LHCN-M2 (cell line): Measurements from ENCODE around the gene KLF11. TPM values are rescaled to one million over a fixed set of nuclear protein-coding genes. Genes with fewer than 3 reads are reported as not detected.
"Not testable (repeated sequence)": the region's sequence is repeated elsewhere in the genome, so short reads cannot be mapped to it uniquely, and the experiment has no call there.

Source experiments
- DNase-seq: peaks from one replicate; pipeline ENCODE4 v3.0.0-alpha.2; 2012; ENCODE audit warnings: low read depth
- total RNA-seq: library from RNA; depleted of rRNA; stranded (reverse); fragments of >200 nt; gene quantifications from 2 replicates; pipeline ENCODE4 v1.2.3, GENCODE V29; 2014

KLF11 gene
- total RNA-seq, 1 experiment from 2014 or later, result 3.1 TPM

DNA sequence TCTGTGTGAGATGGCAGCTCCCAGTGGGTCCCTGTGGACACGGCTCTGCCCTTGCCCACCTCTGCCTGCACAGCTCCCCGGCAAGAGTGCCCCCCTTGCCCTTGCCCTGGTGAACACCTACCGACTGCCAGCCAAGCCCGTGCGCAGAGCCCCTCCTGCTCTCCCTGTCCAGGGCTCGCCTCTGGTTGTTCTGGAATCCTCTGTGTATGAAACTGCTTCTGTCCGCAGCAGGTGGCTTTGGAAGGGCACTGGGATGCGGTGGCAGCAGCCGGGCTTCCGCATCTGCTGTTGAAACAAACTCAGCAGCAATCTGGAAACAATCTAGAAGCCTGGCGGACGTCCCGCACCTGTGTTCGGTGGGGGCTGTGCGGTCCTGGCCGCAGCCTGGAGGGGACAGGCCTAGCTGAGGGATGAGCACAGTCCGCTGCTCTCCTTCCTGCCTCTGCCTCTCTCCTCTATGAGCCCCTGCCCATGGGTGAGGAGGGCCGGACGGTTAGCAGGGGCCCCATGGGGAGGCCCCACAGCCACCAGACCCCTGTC, 34.0 kb upstream of the KLF11 start:
- no peak for DNase-seq

DNA sequence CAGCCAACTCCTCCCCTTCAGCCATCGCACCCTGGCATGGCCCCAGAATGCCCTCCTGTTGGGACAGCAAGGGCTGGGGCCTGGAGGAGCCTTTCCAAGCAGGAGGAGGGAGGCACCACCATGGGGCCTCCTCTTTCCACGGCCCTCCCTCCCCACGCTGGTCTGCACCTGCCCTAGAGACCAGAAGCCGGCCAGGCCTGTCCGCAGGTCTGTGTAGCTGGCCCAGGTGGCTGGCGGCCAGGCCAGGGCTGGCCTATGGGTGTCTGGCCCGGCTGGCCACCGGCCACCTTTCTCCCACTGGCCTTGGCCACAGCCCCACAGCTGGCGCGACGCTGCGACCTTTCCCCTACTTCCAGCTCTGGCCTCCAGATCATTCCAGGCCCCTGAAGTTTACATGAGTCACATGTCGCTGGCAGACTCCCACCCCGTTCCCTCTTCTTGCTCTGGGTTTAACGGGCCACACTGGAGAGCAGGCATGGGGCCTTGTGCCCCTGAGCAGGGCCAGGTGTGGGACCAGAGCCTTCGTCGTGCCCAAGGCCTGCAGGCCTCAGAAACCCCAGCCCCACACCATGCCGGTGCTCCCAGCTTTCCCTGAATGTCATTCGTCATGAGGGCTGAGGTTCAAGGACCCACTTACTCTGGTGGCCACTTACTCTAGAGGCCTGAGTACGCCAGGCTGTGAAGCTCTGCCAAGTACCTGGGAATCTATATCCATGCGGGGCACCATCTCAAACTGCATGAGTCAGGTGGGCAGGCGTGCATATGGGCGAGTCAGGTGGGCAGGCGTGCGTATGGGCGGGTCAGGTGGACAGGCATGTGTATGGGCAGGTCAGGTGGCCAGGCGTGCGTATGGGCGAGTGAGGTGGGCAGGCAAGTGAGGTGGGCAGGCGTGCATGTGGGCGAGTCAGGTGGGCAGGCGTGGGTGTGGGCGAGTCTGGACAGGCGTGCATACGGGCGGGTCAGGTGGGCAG, 33.3 kb upstream of the KLF11 start:
- peak; percentile 20 for DNase-seq

- DNase-seq, result not testable (repeated sequence)
Observed at GRCh38 chr2:10010861-10011605, 32.3 kb upstream of the KLF11 start.

GRCh38 chr2:10011606-10012325, 31.6 kb upstream of the KLF11 start:
- DNase-seq, result not testable (repeated sequence)

DNA sequence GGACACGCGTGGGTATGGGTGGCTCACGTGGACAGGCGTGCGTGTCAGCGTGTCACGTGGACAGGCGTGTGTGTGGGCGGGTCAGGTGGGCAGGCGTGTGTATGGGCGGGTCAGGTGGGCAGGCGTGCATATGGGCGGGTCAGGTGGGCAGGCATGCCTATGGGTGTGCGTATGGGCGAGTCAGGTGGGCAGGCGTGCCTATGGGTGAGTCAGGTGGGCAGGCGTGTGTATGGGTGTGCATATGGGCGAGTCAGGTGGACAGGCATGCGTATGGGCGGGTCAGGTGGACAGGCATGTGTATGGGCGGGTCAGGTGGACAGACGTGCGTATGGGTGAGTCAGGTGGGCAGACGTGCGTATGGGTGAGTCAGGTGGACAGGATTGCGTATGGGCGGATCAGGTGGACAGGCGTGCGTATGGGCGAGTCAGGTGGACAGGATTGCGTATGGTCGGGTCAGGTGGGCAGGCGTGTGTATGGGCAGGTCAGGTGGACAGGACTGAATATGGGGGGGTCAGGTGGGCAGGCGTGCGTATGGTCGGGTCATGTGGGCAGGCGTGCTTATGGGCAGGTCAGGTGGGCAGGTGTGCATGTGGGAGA, 30.9 kb upstream of the KLF11 start:
- DNase-seq, result not testable (repeated sequence)

GRCh38 chr2:10012963-10013461, 30.3 kb upstream of the KLF11 start:
- DNase-seq, result no peak

GRCh38 chr2:10013651-10014417, 29.5 kb upstream of the KLF11 start:
- not testable (repeated sequence) for DNase-seq

- DNase-seq, result no peak
Observed at GRCh38 chr2:10014418-10015190, 28.7 kb upstream of the KLF11 start.

DNA sequence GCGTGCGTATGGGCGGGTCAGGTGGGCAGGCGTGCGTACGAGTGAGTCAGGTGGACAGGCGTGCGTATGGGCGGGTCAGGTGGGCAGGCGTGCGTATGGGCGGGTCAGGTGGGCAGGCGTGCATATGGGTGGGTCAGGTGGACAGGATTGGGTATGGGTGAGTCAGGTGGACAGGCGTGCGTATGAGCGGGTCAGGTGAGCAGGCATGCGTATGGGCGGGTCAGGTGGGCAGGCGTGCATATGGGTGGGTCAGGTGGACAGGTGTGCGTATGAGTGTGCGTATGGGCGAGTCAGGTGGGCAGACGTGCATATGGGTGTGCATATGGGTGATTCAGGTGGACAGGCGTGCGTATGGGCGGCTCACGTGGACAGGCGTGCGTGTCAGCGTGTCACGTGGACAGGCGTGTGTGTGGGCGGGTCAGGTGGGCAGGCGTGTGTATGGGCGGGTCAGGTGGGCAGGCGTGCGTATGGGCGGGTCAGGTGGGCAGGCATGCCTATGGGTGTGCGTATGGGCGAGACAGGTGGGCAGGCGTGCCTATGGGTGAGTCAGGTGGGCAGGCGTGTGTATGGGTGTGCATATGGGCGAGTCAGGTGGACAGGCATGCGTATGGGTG, 27.9 kb upstream of the KLF11 start:
- DNase-seq, result not testable (repeated sequence)

DNA sequence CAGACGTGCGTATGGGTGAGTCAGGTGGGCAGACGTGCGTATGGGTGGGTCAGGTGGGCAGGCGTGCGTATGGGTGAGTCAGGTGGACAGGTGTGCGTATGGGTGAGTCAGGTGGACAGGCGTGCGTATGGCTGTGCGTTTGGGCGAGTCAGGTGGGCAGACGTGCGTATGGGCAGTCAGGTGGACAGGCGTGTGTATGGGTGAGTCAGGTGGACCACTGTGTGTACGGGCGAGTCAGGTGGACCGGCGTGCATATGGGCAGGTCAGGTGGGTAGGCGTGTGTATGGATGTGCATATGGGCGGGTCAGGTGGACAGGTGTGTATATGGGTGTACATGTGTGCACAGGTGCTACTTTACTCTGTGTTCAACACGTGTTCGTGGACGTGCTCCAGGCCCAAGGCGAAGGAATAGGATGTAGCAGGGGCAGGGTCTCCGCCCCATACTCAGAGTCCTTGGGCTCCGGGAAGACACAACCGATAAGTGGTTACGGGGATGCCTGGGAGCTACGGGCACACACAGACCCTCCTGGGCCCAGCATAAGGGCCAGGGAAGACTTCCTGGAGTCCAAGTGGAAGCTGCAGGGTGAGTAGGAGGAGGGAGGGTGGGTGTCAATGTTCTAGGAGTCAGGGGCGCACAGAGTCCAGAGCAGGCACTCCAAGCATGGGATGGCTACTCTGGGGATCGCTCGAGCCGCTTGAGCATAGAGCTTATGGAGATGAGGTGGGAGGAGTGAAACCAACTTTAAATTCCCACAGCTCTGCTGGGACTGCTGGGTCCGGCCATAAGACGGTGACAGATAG, 27.1 kb upstream of the KLF11 start:
- no peak for DNase-seq

- no peak for DNase-seq
Observed at GRCh38 chr2:10016802-10017258, 26.5 kb upstream of the KLF11 start.

- DNase-seq, result no peak
Observed at GRCh38 chr2:10017313-10017941, 25.9 kb upstream of the KLF11 start.

GRCh38 chr2:10019174-10019573, 24.2 kb upstream of the KLF11 start:
- DNase-seq, result peak; percentile 6

- DNase-seq, result no peak
Observed at GRCh38 chr2:10019602-10020400, 23.5 kb upstream of the KLF11 start.

GRCh38 chr2:10022041-10022421, 21.3 kb upstream of the KLF11 start:
- no peak for DNase-seq

DNA sequence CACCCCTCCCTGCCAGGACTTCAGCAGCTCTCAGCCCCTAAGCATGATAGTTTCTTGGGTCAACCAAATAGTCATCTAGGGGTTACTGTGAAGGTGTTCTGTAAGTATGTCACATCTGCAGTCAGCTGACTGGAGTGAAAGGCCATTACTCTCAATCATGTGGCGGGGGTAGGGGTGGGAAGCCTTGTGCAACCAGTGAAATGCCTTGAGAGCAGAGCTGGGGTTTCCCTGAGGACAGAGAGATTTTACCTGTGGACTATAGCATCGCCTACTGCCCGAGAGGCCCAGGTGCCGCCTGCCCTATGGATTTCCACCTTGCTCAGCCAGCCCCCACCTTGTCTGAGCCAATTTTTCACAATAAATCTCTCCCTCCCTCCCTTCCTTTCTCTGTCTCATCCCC, 20.9 kb upstream of the KLF11 start:
- no peak for DNase-seq
